Fibroblast of gingiva (primary cell): ENCODE measurements around the gene WRAP73.

Experiments
- DNase-seq: peaks from one replicate; pipeline ENCODE4 v3.0.0-alpha.2; 2011; ENCODE audit warnings: low read depth

WRAP73 gene

DNA sequence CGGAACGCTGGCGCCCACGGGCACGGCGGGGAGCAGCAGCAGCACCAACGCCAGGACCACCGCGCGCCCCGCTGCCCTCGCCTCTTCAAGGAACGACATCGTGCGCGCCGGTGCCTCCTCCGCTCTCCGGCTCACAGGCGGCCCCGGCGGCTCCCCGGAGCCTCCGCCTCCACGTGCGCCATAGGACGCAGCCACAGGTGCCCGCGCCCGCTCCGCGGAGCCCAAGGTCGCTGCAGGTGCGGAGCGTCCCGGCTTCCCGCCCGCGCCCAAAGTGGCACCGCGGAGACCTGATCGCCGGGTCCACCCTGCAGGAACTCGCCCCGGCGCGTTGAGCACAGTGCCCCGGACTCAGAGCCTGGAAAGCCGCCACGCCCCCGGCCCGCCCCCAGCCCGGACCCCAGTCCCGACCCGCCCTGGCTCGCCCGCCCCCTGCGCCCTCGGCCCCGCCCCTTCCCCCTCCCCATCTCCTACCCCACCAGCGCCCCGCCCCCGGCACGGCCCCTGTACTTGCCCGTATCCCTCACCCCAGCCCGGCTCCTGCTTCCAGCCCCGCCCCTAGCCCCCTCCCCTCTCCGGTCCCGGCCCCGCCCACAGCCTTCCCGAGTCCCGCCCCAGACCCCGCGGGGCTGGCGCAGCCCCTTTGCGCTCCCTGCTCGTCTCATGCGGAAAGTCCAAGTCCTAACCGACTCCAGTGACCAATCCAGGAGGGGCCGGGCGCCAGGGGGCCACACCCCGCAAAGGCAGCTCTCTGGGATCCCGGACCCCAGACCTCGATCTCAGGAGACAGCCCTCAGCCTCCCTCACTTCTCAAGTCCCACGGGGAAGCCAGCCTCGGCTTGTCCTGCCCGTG lies 38.5 kb downstream of the WRAP73 start, which contains the start of gene MEGF6:
Gene MEGF6 (minus strand): TSS at position 339 of the 850 bp plus-strand sequence. CDS start 240 bp downstream, at position 99.
- DNase-seq: no peak

DNA sequence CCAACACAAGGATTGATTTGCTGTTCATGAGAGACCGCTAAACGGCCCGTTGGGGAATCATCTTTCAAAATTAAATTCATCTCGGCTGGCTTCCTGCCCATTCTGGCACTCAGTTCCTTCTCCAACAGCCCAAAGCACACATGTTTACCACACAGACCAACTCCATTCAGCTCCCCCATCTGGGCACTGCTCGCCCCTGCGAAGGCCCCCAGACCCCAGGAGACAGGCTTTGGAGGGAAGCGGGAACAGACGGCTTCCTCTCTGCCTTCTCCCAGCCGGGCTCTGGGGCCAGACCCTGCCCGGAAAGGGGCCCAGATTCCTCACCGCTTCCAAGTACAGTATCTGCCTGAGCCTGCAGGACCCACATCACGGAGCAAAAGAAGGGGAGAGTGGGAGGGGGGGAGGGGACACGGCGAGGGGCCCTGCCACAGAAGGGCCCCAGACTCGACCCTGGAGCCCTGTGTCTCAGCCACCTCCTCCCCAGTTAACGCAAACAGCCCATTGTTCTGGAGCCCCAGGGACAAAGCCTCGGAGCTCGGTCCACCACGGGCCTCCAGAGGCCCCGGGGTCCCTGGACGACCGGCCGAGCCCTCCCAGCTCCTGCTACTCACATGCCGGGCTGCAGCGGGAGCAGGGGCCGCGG lies 39.3 kb downstream of the WRAP73 start:
- peak; percentile 42 for DNase-seq

DNA sequence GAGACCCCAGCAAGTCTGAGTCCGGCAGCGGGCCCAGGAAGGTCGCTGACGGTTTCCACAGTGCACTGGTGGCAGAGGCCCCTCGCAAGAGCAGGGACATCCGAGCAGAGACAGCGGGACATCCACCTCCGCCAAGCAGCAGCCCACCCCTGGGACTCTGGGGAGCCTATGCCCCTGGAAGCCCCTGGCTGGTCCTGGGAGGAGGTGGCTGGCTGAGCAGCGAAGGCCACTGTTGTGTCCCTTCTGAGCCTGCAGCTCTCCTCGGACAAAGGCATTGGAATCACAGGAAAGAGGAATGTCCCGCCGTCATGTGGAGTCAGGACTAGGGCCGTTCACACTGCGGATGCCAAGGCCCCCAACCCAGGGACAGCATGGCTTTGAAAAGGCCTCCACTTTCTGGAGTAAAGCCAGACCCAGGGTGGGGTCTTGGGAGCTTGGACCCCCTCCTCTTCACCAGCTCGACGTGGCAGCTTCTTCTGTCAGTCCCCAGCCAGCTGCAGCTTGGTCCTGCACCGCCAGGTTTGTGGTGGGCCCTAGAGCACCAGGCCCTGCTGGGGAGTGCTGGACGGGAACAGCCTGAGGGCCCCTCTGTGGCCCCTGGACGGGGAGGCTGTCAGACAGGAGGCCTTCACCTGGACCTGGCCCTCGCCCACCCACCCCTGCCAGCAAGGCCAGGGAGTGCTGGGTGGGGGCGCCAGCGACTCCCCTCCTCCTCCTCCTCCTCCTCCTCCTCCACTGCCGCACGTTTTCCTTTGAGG lies 40.0 kb downstream of the WRAP73 start:
- no peak for DNase-seq

DNA sequence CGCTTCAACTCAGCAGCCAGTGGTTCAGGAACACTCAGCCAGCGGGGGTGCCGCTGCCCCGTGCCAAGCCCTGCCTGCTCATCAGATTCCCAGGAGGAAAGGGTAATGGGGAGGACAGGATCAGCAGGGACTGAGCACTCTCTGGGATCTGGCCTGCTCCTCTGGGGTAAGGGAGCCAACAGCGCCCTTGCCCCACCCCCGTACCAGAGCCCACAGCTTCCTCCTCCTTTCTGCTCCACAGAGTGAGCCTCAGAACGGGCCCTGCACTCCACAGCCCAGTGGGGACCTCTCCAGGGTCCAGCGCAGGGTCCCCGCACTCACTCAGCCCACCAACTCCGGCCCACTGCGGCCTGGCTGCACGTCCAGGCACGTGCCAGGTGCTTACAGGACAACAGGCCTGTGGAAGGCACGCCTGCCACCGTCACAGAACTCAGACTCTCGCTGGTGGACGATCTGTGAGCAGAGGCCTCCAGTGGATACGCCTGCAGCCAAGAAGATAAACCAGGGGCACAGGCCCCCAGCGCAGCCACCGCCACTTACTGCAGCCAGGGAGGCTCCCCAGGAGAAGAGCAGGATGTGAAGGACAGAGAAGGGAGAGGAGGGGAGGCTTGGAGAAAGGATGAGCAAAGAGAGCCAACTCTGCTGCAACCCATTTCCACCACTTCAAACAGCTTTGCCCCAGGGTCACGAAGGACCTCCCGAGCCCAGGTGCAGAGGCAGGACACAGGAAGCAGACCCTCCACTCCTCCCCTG lies 40.7 kb downstream of the WRAP73 start:
- no peak for DNase-seq

DNA sequence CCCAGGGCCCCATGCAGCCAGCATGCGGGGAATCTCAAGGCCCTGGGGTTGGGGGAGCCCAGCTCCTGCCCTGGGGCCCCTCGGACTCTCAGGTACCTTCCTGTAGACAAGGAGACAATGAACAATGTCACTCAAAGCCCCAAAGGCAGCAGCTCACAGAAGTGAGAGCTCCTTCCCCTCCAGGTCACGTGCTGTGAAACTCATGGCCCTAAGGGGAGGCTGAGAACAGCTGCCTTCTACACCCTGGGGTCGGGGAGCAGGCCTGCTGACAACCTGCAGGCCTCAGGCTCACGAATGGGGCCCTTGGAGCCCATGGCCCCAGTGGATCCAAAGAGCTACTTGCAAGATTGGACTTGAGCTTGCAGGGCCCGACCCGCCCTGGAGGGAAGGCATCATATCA lies 41.7 kb downstream of the WRAP73 start:
- no peak for DNase-seq

DNA sequence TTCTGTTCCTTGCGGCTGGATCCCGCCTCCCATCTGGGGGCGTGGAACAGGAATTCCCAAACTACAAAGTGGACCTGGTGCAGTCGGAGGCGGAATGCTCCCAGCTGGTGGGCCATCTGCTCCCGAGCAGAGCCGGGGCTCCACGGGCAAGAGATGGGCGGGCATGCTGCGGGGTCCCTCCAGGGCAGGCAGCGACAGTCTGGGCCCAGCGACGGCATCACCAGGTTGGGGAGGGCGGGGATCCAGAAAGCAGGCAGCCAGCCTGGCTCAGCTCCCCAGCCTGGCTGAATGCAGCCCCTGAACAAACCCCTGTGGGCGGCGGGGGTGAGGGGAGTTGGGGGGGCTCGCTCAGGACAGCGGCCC lies 42.2 kb downstream of the WRAP73 start:
- no peak for DNase-seq

DNA sequence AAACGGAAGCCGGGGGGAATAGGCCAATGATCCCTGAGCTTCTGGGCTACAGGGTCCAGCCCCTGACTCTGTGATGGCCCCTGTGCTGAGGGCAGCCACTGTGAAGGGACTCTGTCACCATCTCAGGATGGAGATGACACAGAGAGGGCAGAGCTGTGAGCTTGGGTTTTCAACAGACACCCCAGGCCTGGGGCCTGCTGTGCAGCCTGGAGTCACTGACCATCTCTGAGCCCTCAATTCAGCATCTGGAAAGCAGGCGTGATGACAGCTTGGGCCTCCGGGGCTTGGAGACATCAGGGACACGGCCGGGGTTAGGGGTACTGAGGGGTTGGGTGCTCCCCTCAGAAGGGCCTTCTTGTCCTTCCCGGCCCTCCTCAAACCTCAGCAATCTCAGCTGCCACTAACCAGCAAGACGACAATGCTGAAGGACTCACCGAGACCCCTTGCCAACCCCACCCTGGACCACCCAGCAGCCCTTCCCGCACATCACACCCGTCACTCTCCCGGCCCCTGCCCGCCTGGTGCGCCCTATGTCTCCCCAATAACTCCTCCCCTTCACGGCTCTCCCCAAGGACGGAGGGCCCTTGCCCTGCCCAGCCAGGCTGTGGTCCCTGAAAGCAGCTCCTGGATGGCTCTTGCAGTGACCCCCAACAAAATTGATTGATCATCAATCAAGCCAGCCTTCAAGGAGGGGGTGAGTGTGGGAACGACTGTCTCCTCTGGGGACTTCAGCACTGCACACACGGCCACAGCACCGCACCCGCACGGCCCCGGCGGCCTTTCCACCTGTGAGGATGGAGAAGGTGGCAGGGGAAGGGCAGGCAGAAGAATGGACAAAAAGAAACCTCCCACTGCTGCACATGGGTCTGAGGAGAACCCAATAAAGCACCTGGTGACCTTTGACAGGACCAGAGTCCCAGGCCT lies 42.9 kb downstream of the WRAP73 start:
- no peak for DNase-seq

DNA sequence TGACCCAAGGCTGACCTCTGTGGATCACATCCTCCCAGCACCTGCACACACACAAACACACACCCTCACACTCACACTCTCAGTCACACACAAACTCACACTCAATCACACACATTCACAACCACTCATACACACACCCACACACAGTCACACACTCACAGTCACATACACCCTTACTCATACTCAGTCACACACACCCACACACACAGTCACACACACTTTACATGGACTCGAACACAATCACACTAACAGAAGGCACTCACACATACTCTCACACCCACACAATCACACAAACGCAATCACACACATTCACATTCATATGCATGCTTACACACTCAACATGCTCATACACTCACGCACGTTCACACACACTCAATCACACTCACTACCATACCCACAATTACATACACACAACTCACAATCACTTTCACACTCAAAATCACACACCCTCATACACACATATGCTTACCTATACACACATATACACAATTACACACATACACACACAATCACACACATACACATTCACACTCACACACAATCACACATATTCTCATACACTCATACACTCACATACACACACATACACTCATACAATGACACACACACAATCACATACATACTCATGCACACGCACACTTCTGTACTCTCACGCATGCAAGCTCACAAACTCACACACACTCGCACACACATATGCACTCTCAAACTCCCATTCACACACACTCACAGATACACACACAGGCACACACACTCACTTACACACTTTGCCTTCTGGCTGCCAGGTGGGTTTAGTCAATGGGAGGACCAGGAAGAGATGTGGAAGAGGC lies 44.7 kb downstream of the WRAP73 start:
- no peak for DNase-seq

DNA sequence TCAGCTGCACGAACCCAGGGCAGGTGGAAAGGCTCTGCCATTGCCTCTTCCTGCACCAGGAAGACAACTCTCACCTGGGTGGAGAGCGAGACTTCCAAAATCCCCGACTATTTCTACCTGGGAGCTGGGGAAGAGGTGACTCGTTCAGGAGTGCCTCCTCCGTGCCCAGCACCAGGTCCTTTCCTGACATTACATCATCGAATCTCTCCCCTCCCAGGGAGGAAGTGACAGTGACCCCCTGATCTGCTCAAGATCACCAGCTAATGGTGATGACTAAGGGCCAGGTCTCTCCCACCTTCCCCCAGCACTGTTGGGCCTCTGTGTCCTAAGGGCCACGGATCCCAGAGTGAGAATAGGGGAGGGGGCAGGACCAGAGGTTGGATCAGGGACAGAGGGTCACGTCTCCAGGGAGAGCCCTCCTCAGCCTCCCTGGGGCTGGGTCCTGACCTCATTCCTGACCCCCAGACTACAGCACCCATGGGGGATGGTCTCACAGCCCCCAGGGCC lies 45.4 kb downstream of the WRAP73 start:
- DNase-seq: no peak

DNA sequence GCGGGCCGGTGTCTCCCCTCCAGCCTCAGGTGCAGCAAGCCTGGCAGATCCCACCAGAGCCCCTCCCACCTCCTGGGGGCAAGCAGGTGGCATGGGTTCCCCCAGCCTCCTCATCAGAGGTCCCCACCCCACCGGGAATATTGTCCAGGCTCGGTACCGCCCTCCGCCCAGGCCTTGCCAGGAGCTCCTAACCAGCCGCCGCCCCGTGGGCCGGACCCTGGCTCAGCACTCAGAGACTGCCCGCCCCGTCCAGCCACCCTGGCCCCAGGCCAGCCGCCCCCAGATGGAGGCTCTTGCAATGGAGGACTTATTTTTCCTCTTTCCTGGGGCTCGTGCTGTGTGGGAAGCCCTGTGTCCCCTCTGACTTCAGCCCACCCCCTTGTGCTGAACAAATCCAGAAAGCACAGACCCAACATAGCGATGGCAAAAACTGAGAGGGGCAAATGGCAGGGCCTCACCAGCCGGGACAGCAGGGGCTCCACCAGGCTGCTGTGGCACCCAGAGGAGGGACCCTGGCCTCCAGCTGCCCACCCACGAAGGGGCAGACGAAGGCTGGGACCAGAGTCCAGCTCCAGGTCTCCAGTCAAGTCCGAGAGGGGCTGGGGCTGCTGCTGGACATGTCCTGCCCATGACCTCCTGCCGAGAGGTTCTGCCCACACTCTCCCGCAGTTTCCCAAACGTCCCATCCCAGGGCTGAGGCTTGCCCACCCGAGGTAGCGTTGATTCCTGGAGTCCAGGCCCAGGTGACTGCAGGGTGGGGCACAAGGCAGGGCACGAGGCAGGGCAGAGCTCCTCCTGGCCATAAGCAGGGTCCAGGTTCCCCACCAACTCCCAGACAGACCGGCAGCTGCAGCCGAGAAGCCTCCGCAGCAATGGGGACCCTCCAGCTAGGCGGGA lies 46.1 kb downstream of the WRAP73 start:
- DNase-seq: no peak

DNA sequence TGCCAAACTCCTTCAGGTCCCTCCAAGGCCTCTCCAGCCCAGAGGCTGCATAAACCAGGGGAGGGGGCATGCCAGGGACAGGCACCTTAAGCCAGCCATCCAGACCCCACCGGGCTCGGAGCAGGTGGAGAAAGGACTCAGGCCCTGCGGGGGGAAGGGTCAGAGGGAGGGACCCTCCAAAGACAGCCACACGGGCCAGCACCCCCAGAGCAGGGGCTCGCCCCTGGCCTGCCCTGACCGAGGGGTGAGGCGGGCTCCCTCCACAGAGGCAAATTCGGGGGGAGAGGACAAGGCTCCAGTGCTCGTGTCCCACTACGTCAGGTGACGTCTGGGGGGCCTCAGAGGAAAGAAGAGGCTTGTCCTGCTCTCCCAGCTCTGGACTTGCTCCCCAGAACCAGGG lies 46.7 kb downstream of the WRAP73 start:
- no peak for DNase-seq

DNA sequence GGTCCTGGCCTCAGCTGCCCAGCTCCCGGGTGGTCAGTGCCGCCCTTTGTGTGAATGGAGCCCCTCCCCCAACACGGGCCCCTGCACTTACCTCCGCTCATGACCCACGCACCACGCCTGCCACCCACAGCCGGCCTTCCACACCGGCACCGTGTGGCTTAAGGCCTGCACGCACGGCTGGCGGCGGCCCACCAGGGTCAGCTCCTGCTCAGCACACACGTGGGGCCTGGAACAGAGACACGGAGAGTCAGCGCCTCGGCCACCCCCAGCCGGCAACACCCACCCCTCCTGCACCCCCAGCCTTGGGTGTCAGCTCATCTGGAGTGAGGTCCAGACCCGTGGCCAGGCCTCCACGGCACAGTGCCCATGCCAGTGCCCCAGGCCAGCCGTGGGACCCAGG lies 47.5 kb downstream of the WRAP73 start:
- DNase-seq: no peak

DNA sequence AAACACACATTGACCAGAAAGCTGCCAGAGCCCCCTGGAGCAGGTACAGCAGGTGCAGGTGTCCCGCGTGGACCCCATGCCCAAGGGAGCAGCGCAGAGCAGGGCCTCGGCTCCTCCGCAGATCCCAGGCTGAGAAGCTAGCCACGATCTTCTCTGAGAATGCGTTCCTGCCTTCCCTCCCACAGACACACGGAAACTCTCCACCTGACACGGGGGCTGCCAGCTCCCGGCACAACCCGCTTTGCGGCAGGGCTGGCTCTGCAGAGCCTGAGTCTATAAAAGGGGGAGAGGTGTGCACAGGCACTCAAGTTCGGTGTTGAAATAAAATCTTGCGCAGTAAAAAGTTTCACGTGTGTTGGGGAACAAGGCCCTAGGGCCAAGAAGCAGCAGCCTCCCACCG lies 48.2 kb downstream of the WRAP73 start:
- no peak for DNase-seq

DNA sequence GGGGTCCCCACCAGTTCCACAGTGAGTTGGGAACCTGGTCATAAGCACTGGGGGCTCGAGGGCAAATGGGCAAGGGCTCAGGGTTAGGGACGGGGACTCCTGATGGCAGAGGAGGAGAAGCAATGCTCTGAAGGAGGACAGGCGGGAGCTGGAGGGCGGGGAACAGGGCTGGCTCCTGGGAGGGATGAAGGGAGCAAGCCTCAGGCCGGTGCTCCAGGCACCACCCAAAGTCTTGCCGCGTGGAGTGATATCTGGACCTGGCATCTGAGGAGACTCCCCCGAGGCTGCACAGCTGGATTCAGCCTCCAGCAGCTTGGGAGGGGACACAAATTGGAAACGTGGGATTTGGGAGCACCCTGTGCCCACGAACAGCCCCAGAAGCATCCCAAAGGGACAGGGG lies 49.5 kb downstream of the WRAP73 start:
- DNase-seq: no peak

DNA sequence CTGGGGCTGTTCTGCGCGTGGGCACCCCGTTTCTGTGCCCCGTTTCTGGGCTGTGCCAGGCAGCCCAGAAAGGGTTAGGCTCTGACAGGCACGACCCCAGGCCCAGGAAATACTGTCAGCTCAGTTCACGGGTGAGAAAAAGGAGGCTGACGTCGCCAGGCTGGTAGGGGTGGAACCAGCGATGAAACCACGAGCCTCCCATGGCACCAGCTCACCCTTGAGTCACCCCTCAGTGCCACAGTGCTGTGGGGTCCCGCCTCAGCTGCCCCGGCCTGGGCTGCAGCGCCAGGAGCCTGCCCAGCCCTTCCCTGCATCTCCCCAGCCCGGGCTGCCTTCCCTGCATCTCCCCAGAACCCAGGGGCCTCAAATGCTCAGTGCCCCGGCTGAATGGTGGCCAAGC lies 50.1 kb downstream of the WRAP73 start:
- no peak for DNase-seq

DNA sequence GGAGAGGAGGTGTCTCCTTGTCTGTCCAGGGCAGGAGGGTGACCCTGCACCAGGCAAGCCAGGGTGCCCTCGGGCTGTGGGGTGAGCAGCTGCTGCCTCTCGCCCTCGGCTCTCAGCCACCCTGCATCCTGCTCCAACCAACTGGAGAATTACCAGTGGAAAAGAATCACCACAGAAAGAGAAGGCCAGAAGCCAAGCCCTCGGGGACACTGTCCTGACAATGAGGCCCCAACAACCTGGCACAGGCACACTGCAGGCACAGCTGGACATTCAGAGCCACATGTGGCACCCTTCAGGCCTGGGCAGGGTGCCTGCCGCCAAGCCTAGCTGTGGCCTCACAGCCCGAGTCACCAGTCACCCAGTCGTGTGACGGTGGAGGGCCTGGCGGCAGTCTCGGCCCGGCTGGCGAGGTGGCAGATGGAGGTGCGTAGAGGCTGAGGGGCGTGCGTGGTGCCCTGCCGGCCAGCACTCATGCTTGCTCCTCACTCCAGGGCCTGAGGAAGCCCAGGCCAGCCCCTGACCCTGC lies 50.6 kb downstream of the WRAP73 start:
- no peak for DNase-seq

DNA sequence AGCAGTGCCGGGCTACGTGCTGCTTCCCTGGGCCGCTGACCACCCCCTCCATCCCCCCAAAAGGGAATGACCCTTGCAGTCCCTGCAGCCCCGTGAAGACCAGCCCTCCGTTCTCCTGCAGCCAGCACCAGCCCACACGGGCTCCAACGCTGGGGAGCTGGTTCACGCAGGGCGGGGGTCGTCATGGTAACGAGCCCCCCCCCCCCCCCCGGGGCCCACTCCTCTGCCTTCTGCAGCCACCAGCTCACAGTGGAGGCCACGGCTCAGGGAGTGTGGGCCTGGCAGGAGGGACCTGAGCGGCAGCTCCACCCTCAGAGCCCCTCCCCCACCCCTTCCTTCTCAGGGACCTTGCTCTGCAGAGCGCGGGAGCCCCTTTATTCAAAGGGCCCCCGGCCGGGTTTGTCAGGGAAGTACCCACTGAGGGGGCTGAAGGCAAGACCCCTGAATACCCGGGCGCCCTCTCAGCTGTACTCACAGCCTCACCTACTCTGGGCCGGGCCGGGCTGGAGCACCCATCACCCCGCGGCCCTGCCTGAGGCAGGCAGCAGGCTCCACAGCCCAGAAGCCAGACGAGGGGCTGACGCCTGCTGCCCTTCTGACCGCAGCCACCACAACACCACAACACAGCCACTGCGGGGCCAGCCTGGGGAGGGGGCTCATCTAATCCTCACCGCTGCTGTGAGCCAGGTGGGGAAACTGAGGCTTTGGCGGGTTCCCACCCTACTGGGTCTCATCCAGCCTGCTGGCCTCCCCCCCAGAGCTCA lies 51.2 kb downstream of the WRAP73 start:
- DNase-seq: no peak

DNA sequence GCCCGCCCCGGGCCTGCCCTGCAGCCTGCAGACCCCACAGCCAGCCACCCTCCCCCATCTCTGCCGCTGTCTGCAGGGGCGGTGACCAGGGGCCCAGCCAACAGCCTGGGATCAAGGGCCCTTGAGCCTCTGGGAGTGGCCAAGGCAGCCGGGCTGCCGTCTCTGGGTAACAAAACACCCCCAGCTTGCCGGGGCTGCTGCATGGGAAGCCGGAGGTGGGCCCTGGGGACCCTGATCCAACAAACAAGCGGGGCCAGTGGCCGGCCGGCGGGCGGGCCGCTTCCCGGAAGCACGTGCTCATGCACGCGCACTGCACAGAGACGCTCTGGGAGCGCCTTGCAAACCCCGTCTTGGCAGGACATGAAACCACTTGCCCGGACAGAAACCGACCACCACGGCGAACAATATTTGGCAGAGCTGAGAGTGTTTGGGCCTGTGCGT lies 51.8 kb downstream of the WRAP73 start:
- no peak for DNase-seq
